Activated CD4-positive, alpha-beta T cell treated with anti-CD3 and anti-CD28 coated beads, Interleukin-2, amount 10 ng/mL, durations not matched to agents 7 days and 5 days (primary cell): ENCODE data around the gene ANGPT4. TPM values are rescaled to one million over a fixed set of nuclear protein-coding genes. Genes with fewer than 3 reads are reported as not detected.

ENCODE experiments used
- CTCF ChIA-PET: fragments of 350-600 bp; sonication (Branson Sonifier 250); formaldehyde crosslinking; loops from one replicate; lab custom pipeline; 2021; ENCODE audit warnings: antibody characterized with exemption; lab: Charles Lee
- POLR2A ChIA-PET: fragments of 350-600 bp; sonication (Branson Sonifier 250); formaldehyde crosslinking; loops from one replicate; lab custom pipeline; 2021; ENCODE audit warnings: antibody characterized with exemption; lab: Charles Lee
- DNase-seq: peaks from one replicate; pipeline ENCODE4 v3.0.0-alpha.2; 2020
- H3K27ac Mint-ChIP-seq: one replicate; pipeline ENCODE4 v1.8.0; 2021; ENCODE audit warnings: mild to moderate bottlenecking, moderate library complexity, mixed read lengths
- H3K27me3 Mint-ChIP-seq: one replicate; pipeline ENCODE4 v1.8.0; 2021; ENCODE audit warnings: mixed read lengths
- H3K36me3 Mint-ChIP-seq: one replicate; pipeline ENCODE4 v1.8.0; 2021; ENCODE audit warnings: low read depth, mixed read lengths
- H3K4me1 Mint-ChIP-seq: one replicate; pipeline ENCODE4 v1.8.0; 2021; ENCODE audit warnings: mixed read lengths
- H3K4me3 Mint-ChIP-seq: one replicate; pipeline ENCODE4 v1.8.0; 2021; ENCODE audit warnings: mild to moderate bottlenecking, moderate library complexity, mixed read lengths
- H3K9me3 Mint-ChIP-seq: one replicate; pipeline ENCODE4 v1.8.0; 2021; ENCODE audit warnings: mixed read lengths
- total RNA-seq, 2 experiments: library from RNA; stranded (reverse); gene quantifications; one replicate each; pipeline ENCODE4 v1.2.3, GENCODE V29; 2021

Gene ANGPT4
- total RNA-seq, 2 experiments from 2014 or later: not detected

GRCh38 chr20:877814-878213 is 38.3 kb downstream of the ANGPT4 start:
- ChIA-PET POLR2A (no interaction called here), CTCF (interaction anchor here (0.6 to 1.0 kb wide), 2 partner anchors 11 to 50 kb away, joined by 3 read pairs; no protein-coding TSS in a partner anchor)
- Mint-ChIP-seq H3K27me3 (no peaks in the 10 kb centered on the region), H3K4me1 (peaks cover 17% of the 10 kb centered on the region), H3K36me3 (no peaks in the 10 kb centered on the region), H3K4me3 (no peak overlapping the region), H3K9me3 (no peaks in the 10 kb centered on the region), H3K27ac (no peak overlapping the region)
- no peak for DNase-seq

GRCh38 chr20:875115-875514 is 41.0 kb downstream of the ANGPT4 start:
- H3K4me3 Mint-ChIP-seq: no peak overlapping the region
- no peaks in the 10 kb centered on the region for H3K9me3 Mint-ChIP-seq
- H3K4me1 Mint-ChIP-seq: peaks cover 4% of the 10 kb centered on the region
- POLR2A ChIA-PET: no interaction called here
- H3K36me3 Mint-ChIP-seq: no peaks in the 10 kb centered on the region
- CTCF ChIA-PET: interaction anchor here (1.0 kb wide), 1 partner anchor 20 kb away, joined by 3 read pairs; no protein-coding TSS in a partner anchor
- no peak for DNase-seq
- no peaks in the 10 kb centered on the region for H3K27me3 Mint-ChIP-seq
- H3K27ac Mint-ChIP-seq: no peak overlapping the region

- POLR2A ChIA-PET: no interaction called here
Measured at GRCh38 chr20:873875-874607, 42.1 kb downstream of the ANGPT4 start.

GRCh38 chr20:872855-873520 is 43.1 kb downstream of the ANGPT4 start:
- Mint-ChIP-seq H3K4me3 (no peak overlapping the region), H3K9me3 (no peaks in the 10 kb centered on the region), H3K36me3 (no peaks in the 10 kb centered on the region), H3K4me1 (peaks cover 4% of the 10 kb centered on the region), H3K27ac (no peak overlapping the region), H3K27me3 (no peaks in the 10 kb centered on the region)
- ChIA-PET POLR2A (no interaction called here), CTCF (interaction anchor here (1.2 kb wide), 1 partner anchor 26 kb away, joined by 3 read pairs; no protein-coding TSS in a partner anchor)
- no peak for DNase-seq

More at GRCh38 chr20:873875-874607, 42.1 kb downstream of the ANGPT4 start:
- no peaks in the 10 kb centered on the region for H3K9me3 Mint-ChIP-seq
- H3K4me3 Mint-ChIP-seq: no peak overlapping the region
- H3K4me1 Mint-ChIP-seq: peaks cover 4% of the 10 kb centered on the region
- no peak overlapping the region for H3K27ac Mint-ChIP-seq
- H3K36me3 Mint-ChIP-seq: no peaks in the 10 kb centered on the region
- CTCF ChIA-PET: interaction anchor here (0.6 kb wide), 1 partner anchor 513 kb away, joined by 3 read pairs; no protein-coding TSS in a partner anchor
- H3K27me3 Mint-ChIP-seq: no peaks in the 10 kb centered on the region
- DNase-seq: no peak

- H3K36me3 Mint-ChIP-seq: no peaks in the 10 kb centered on the region
- H3K4me1 Mint-ChIP-seq: peaks cover 4% of the 10 kb centered on the region
- no peaks in the 10 kb centered on the region for H3K27me3 Mint-ChIP-seq
- ChIA-PET CTCF (interaction anchor here (0.9 to 1.2 kb wide), 2 partner anchors 24 to 28 kb away, joined by 3 to 4 read pairs; no protein-coding TSS in a partner anchor), POLR2A (no interaction called here)
- H3K4me3 Mint-ChIP-seq: no peak overlapping the region
- no peak for DNase-seq
- H3K27ac Mint-ChIP-seq: no peak overlapping the region
- H3K9me3 Mint-ChIP-seq: no peaks in the 10 kb centered on the region
Measured at GRCh38 chr20:871948-872347, 44.2 kb downstream of the ANGPT4 start.

- DNase-seq: no peak
- Mint-ChIP-seq H3K36me3 (no peaks in the 10 kb centered on the region), H3K4me1 (peaks cover 4% of the 10 kb centered on the region), H3K4me3 (no peak overlapping the region), H3K9me3 (no peaks in the 10 kb centered on the region), H3K27me3 (no peaks in the 10 kb centered on the region), H3K27ac (no peak overlapping the region)
- CTCF ChIA-PET: interaction anchor here (0.9 kb wide), 1 partner anchor 28 kb away, joined by 4 read pairs; no protein-coding TSS in a partner anchor
- POLR2A ChIA-PET: no interaction called here
Measured at GRCh38 chr20:871436-871835, 44.7 kb downstream of the ANGPT4 start.

- H3K27me3 Mint-ChIP-seq: no peaks in the 10 kb centered on the region
- ChIA-PET CTCF (no interaction called here), POLR2A (no interaction called here)
Measured at GRCh38 chr20:870758-871157, 45.4 kb downstream of the ANGPT4 start.

GRCh38 chr20:869606-870005 is 46.5 kb downstream of the ANGPT4 start:
- Mint-ChIP-seq H3K27ac (no peak overlapping the region), H3K27me3 (no peaks in the 10 kb centered on the region), H3K4me1 (peaks cover 4% of the 10 kb centered on the region), H3K9me3 (no peaks in the 10 kb centered on the region), H3K36me3 (no peaks in the 10 kb centered on the region), H3K4me3 (no peak overlapping the region)
- no peak for DNase-seq
- POLR2A ChIA-PET: no interaction called here
- CTCF ChIA-PET: no interaction called here

More at GRCh38 chr20:870758-871157, 45.4 kb downstream of the ANGPT4 start:
- Mint-ChIP-seq H3K27ac (no peak overlapping the region), H3K36me3 (no peaks in the 10 kb centered on the region), H3K4me1 (peaks cover 4% of the 10 kb centered on the region), H3K4me3 (no peak overlapping the region), H3K9me3 (no peaks in the 10 kb centered on the region)
- no peak for DNase-seq

GRCh38 chr20:868279-868678 is 47.9 kb downstream of the ANGPT4 start:
- peaks cover 5% of the 10 kb centered on the region for H3K4me1 Mint-ChIP-seq
- no peaks in the 10 kb centered on the region for H3K36me3 Mint-ChIP-seq
- ChIA-PET CTCF (no interaction called here), POLR2A (interaction anchor here (0.6 kb wide), 1 partner anchor 14 kb away, joined by 10 read pairs; no protein-coding TSS in a partner anchor)
- DNase-seq: no peak
- no peak overlapping the region for H3K27ac Mint-ChIP-seq
- no peaks in the 10 kb centered on the region for H3K9me3 Mint-ChIP-seq
- H3K4me3 Mint-ChIP-seq: no peak overlapping the region
- H3K27me3 Mint-ChIP-seq: no peaks in the 10 kb centered on the region

GRCh38 chr20:865440-865839 is 50.7 kb downstream of the ANGPT4 start:
- Mint-ChIP-seq H3K36me3 (peaks cover under 1% of the 10 kb centered on the region), H3K27me3 (no peaks in the 10 kb centered on the region), H3K4me1 (peaks cover 10% of the 10 kb centered on the region), H3K9me3 (peaks cover 2% of the 10 kb centered on the region), H3K4me3 (no peak overlapping the region), H3K27ac (no peak overlapping the region)
- ChIA-PET CTCF (interaction anchor here (1.1 kb wide), 1 partner anchor 17 kb away, joined by 3 read pairs; no protein-coding TSS in a partner anchor), POLR2A (no interaction called here)
- no peak for DNase-seq

- ChIA-PET POLR2A (no interaction called here), CTCF (no interaction called here)
- H3K36me3 Mint-ChIP-seq: peaks cover 15% of the 10 kb centered on the region
- H3K4me1 Mint-ChIP-seq: peaks cover 55% of the 10 kb centered on the region
- no peak overlapping the region for H3K4me3 Mint-ChIP-seq
- H3K27me3 Mint-ChIP-seq: no peaks in the 10 kb centered on the region
- peaks cover 2% of the 10 kb centered on the region for H3K9me3 Mint-ChIP-seq
- no peak for DNase-seq
- no peak overlapping the region for H3K27ac Mint-ChIP-seq
Measured at GRCh38 chr20:860891-861290, 55.2 kb downstream of the ANGPT4 start.

GRCh38 chr20:859751-860231 is 56.3 kb downstream of the ANGPT4 start:
- Mint-ChIP-seq H3K9me3 (peaks cover 2% of the 10 kb centered on the region), H3K4me1 (peaks cover 66% of the 10 kb centered on the region), H3K4me3 (no peak overlapping the region), H3K27me3 (no peaks in the 10 kb centered on the region), H3K36me3 (peaks cover 15% of the 10 kb centered on the region), H3K27ac (peak overlapping the region; percentile 76)
- POLR2A ChIA-PET: no interaction called here
- CTCF ChIA-PET: interaction anchor here (1.1 to 1.4 kb wide), 2 partner anchors 21 to 28 kb away, joined by 3 to 5 read pairs; no protein-coding TSS in a partner anchor
- no peak for DNase-seq

GRCh38 chr20:858011-858410 is 58.1 kb downstream of the ANGPT4 start:
- Mint-ChIP-seq H3K4me1 (peaks cover 75% of the 10 kb centered on the region), H3K9me3 (peaks cover 2% of the 10 kb centered on the region), H3K36me3 (peaks cover 18% of the 10 kb centered on the region), H3K4me3 (no peak overlapping the region), H3K27me3 (no peaks in the 10 kb centered on the region), H3K27ac (peak overlapping the region; percentile 76)
- ChIA-PET CTCF (interaction anchor here (1.3 to 2.1 kb wide), 2 partner anchors 10 to 11 kb away, joined by 3 to 5 read pairs; no protein-coding TSS in a partner anchor), POLR2A (no interaction called here)
- no peak for DNase-seq
